Loucy (cell line): ENCODE data around the gene GALNT7.

ENCODE experiments used
- EZH2phosphoT487 ChIP-seq: fragments of 200-600 bp; IDR thresholded peaks from 2 replicates; pipeline ENCODE4 v1.6.1; 2018; ENCODE audit warnings: antibody characterized with exemption, mild to moderate bottlenecking, moderate library complexity, borderline replicate concordance
- TF ChIP-seq, protein P1 (sequence below): fragments of 200-600 bp; sonication (generic); conservative IDR thresholded peaks from 2 replicates; pipeline ENCODE4 v1.5.1; 2014; ENCODE audit warnings: mild to moderate bottlenecking, antibody characterized with exemption, low read length

DNA sequence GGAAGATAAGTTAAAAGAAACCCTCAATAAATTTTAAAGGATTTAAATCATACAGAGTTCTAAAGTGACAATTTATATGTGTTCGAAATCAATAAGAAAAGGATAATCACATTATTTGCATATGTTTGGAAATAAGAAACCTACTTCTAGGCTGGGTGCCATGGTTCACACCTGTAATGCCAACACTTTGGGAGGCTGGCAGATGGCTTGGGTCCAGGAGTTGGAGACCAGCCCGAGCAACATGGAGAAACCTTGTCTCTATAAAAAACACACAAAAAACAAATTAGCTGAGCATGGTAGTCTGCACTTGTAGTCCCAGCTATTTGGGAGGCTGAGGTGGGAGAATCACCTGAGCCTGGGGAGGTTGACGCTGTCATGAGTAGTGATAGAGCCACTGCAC is 194.1 kb downstream of the GALNT7 start:
- TF ChIP-seq, protein P1, sequence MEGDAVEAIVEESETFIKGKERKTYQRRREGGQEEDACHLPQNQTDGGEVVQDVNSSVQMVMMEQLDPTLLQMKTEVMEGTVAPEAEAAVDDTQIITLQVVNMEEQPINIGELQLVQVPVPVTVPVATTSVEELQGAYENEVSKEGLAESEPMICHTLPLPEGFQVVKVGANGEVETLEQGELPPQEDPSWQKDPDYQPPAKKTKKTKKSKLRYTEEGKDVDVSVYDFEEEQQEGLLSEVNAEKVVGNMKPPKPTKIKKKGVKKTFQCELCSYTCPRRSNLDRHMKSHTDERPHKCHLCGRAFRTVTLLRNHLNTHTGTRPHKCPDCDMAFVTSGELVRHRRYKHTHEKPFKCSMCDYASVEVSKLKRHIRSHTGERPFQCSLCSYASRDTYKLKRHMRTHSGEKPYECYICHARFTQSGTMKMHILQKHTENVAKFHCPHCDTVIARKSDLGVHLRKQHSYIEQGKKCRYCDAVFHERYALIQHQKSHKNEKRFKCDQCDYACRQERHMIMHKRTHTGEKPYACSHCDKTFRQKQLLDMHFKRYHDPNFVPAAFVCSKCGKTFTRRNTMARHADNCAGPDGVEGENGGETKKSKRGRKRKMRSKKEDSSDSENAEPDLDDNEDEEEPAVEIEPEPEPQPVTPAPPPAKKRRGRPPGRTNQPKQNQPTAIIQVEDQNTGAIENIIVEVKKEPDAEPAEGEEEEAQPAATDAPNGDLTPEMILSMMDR = no peak
- TF ChIP-seq EZH2phosphoT487 = no peak
